Stimulated activated CD4-positive, alpha-beta T cell treated with anti-CD3 and anti-CD28 coated beads, Interleukin-2, amount 100 ng/mL, for 24 hours (primary cell): ENCODE data around the gene NOX5.

ENCODE experiments used
- DNase-seq, 2 donors: peaks; one replicate each; pipeline ENCODE4 v3.0.0-alpha.2; 2020

NOX5 gene

DNA sequence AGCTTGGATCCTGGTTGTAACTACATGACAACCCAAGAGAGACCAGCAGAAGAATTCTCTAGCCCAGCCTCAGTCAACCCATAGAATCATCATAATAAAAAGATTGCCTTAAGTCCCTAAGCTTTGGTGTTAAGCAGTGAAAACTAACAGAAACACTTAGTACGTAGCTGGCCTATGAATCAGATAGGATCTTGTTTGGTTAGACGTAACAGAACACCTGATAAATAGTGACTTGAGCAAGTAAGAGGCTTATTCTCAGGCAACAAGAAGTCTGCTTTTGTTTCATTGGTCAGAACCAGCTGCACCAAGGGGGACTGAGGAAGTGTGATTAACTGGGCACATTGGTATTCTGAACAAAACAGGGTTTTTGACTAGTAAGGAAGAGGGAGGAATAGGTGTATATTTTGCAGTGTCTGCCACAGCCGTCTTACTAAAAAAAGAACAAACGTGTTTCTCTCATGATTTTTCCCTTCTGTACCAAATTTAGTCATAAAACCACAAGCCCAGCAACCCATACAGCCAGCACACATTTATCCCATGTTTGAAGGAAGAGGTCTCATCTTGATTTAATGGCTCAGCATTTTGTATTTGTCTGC is 92.6 kb downstream of the NOX5 start:
- no peak for DNase-seq
